Calu3 (cell line): ENCODE measurements around the gene THADA. TPM values are rescaled to one million over a fixed set of nuclear protein-coding genes. Genes with fewer than 3 reads are reported as not detected.

Experiments used
- BruUV-seq: library from RNA; stranded (reverse); fragments of 400-500 nt; replicated peaks from 2 replicates; lab custom pipeline; 2021; lab: Mats Ljungman, UMichigan
- CTCF ChIA-PET: fragments of 300-600 bp; sonication (Branson Sonifier 250); formaldehyde crosslinking; loops from one replicate; lab custom pipeline; 2022; ENCODE audit warnings: antibody characterized with exemption; lab: Charles Lee
- DNase-seq: peaks from one replicate; pipeline ENCODE4 v3.0.0; 2022
- H3K27ac Mint-ChIP-seq: one replicate; pipeline ENCODE4 v1.8.0; 2022; ENCODE audit warnings: mixed read lengths; ENCODE audit not compliant: unreplicated experiment
- H3K27me3 Mint-ChIP-seq: one replicate; pipeline ENCODE4 v1.8.0; 2022; ENCODE audit warnings: mixed read lengths; ENCODE audit not compliant: unreplicated experiment
- H3K36me3 Mint-ChIP-seq: one replicate; pipeline ENCODE4 v1.8.0; 2022; ENCODE audit warnings: mild to moderate bottlenecking, moderate library complexity, mixed read lengths; ENCODE audit not compliant: insufficient read depth, unreplicated experiment
- H3K4me1 Mint-ChIP-seq: one replicate; pipeline ENCODE4 v1.8.0; 2022; ENCODE audit warnings: mild to moderate bottlenecking, low read depth, mixed read lengths; ENCODE audit not compliant: unreplicated experiment
- H3K4me3 Mint-ChIP-seq: one replicate; pipeline ENCODE4 v1.8.0; 2022; ENCODE audit warnings: mild to moderate bottlenecking, low read depth, moderate library complexity, mixed read lengths; ENCODE audit not compliant: unreplicated experiment
- H3K9me3 Mint-ChIP-seq: one replicate; pipeline ENCODE4 v1.8.0; 2022; ENCODE audit warnings: low read depth, mixed read lengths; ENCODE audit not compliant: unreplicated experiment
- CTCF ChIP-seq: fragments of 200-600 bp; IDR thresholded peaks from one replicate; pipeline ENCODE4 v1.8.0; 2022; ENCODE audit warnings: antibody characterized with exemption; ENCODE audit not compliant: unreplicated experiment
- intact Hi-C: fragments of 100-400 bp; cut with micrococcal nuclease; formaldehyde crosslinking; loops from one replicate; pipeline ENCODE4 v1.10.0; 2022; ENCODE audit not compliant: unreplicated experiment
- total RNA-seq: library from RNA; stranded (reverse); gene quantifications from 2 replicates; pipeline ENCODE4 v1.2.3, GENCODE V29; 2022

THADA gene
- total RNA-seq, 1 experiment from 2014 or later: 35.5 TPM

- no TSS peak for BruUV-seq
- Mint-ChIP-seq H3K4me3 (no peak overlapping the region), H3K4me1 (peaks cover 26% of the 10 kb centered on the region), H3K27ac (no peak overlapping the region), H3K27me3 (no peaks in the 10 kb centered on the region), H3K36me3 (no peaks in the 10 kb centered on the region), H3K9me3 (no peaks in the 10 kb centered on the region)
- intact Hi-C loops: no loop called here
- no peak for TF ChIP-seq CTCF
- no peak for DNase-seq
- CTCF ChIA-PET: no interaction called here
Observed at GRCh38 chr2:43469713-43470112, 126.1 kb downstream of the THADA start.

GRCh38 chr2:43469094-43469493, 126.7 kb downstream of the THADA start:
- H3K4me3 Mint-ChIP-seq: no peak overlapping the region
- intact Hi-C loops: no loop called here
- H3K27ac Mint-ChIP-seq: no peak overlapping the region
- DNase-seq: no peak
- CTCF ChIA-PET: no interaction called here
- no TSS peak for BruUV-seq
- peaks cover 30% of the 10 kb centered on the region for H3K4me1 Mint-ChIP-seq
- TF ChIP-seq CTCF: no peak
- H3K27me3 Mint-ChIP-seq: no peaks in the 10 kb centered on the region
- H3K36me3 Mint-ChIP-seq: no peaks in the 10 kb centered on the region
- H3K9me3 Mint-ChIP-seq: no peaks in the 10 kb centered on the region

- no peak for TF ChIP-seq CTCF
- intact Hi-C loops: no loop called here
- BruUV-seq: no TSS peak
- H3K9me3 Mint-ChIP-seq: no peaks in the 10 kb centered on the region
- no peaks in the 10 kb centered on the region for H3K36me3 Mint-ChIP-seq
- H3K27ac Mint-ChIP-seq: no peak overlapping the region
- H3K4me1 Mint-ChIP-seq: peaks cover 33% of the 10 kb centered on the region
- H3K27me3 Mint-ChIP-seq: no peaks in the 10 kb centered on the region
- CTCF ChIA-PET: no interaction called here
- no peak for DNase-seq
- H3K4me3 Mint-ChIP-seq: no peak overlapping the region
Observed at GRCh38 chr2:43467891-43468290, 127.9 kb downstream of the THADA start.

- CTCF ChIA-PET: no interaction called here
- H3K4me3 Mint-ChIP-seq: no peak overlapping the region
- peaks cover 5% of the 10 kb centered on the region for H3K36me3 Mint-ChIP-seq
- no peak for DNase-seq
- no peaks in the 10 kb centered on the region for H3K9me3 Mint-ChIP-seq
- no peak overlapping the region for H3K27ac Mint-ChIP-seq
- TF ChIP-seq CTCF: no peak
- intact Hi-C loops: no loop called here
- no peaks in the 10 kb centered on the region for H3K27me3 Mint-ChIP-seq
- no TSS peak for BruUV-seq
- peaks cover 57% of the 10 kb centered on the region for H3K4me1 Mint-ChIP-seq
Observed at GRCh38 chr2:43465234-43465633, 130.6 kb downstream of the THADA start.
